Neuronal stem cell (in vitro differentiated cells): ENCODE data around the gene ACO1.

Experiments used
- DNase-seq: peaks from one replicate; pipeline ENCODE4 v3.0.0-alpha.2; 2013; ENCODE audit warnings: low spot score
- H2AFZ ChIP-seq: one replicate; pipeline ENCODE4 v1.6.1; 2013; ENCODE audit warnings: mild to moderate bottlenecking, low read length, inconsistent platforms
- H2AK5ac ChIP-seq: 2 replicates; pipeline ENCODE4 v1.6.1; 2013; ENCODE audit warnings: low read depth, mild to moderate bottlenecking, inconsistent platforms, low read length, moderate library complexity, mixed read lengths
- H2BK120ac ChIP-seq: 2 replicates; pipeline ENCODE4 v1.6.1; 2013; ENCODE audit warnings: low read depth, mild to moderate bottlenecking, inconsistent platforms, low read length, moderate library complexity, mixed read lengths
- H2BK12ac ChIP-seq: one replicate; pipeline ENCODE4 v1.6.1; 2013; ENCODE audit warnings: low read length, inconsistent platforms
- H2BK15ac ChIP-seq: 2 replicates; pipeline ENCODE4 v1.6.1; 2013; ENCODE audit warnings: mild to moderate bottlenecking, low read length, inconsistent platforms, mixed read lengths
- H2BK5ac ChIP-seq: one replicate; pipeline ENCODE4 v1.6.1; 2013; ENCODE audit warnings: inconsistent platforms, mild to moderate bottlenecking, low read length, moderate library complexity
- H3K14ac ChIP-seq: one replicate; pipeline ENCODE4 v1.6.1; 2013; ENCODE audit warnings: low read length, inconsistent platforms
- H3K18ac ChIP-seq: 2 replicates; pipeline ENCODE4 v1.6.1; 2013; ENCODE audit warnings: low read length, inconsistent platforms
- H3K23ac ChIP-seq: 2 replicates; pipeline ENCODE4 v1.6.1; 2013; ENCODE audit warnings: low read depth, mild to moderate bottlenecking, mixed read lengths, low read length, inconsistent platforms; ENCODE audit not compliant: poor library complexity
- H3K27ac ChIP-seq: replicated peaks from 3 replicates; pipeline ENCODE4 v1.5.1; 2013; ENCODE audit warnings: low read length, inconsistent platforms
- H3K27me3 ChIP-seq, 3 experiments: 2 replicates each; pipeline ENCODE4 v1.6.1; 2013; ENCODE audit warnings: low read length in 3 of 3, mild to moderate bottlenecking in 2 of 3, inconsistent platforms in 1 of 3, low read depth in 1 of 3, mixed read lengths in 1 of 3, moderate library complexity in 1 of 3; ENCODE audit not compliant: control insufficient read depth in 3 of 3, insufficient read depth in 3 of 3
- H3K36me3 ChIP-seq, 2 donors: replicated peaks in 1 of 2; 2 replicates each; pipeline ENCODE4 v1.6.1; 2013; ENCODE audit warnings: low read length in 2 of 2; ENCODE audit not compliant: control insufficient read depth in 2 of 2, insufficient read depth in 2 of 2
- H3K4ac ChIP-seq: 2 replicates; pipeline ENCODE4 v1.6.1; 2013; ENCODE audit warnings: inconsistent platforms, mild to moderate bottlenecking, low read length, moderate library complexity
- H3K4me1 ChIP-seq, 2 donors: 1 replicate in 1 of 2; 2 replicates in 1 of 2; pipeline ENCODE4 v1.6.1; 2013; ENCODE audit warnings: low read length in 2 of 2, low read depth in 1 of 2; ENCODE audit not compliant: control insufficient read depth in 2 of 2, insufficient read depth in 1 of 2
- H3K4me2 ChIP-seq: one replicate; pipeline ENCODE4 v1.6.1; 2013; ENCODE audit warnings: mild to moderate bottlenecking, low read length, inconsistent platforms; ENCODE audit not compliant: insufficient read depth, poor library complexity, severe bottlenecking
- H3K4me3 ChIP-seq, 2 donors: 2 replicates each; pipeline ENCODE4 v1.5.1; 2013; ENCODE audit warnings: low read length in 2 of 2, mild to moderate bottlenecking in 2 of 2, inconsistent platforms in 1 of 2, moderate library complexity in 1 of 2
- H3K79me1 ChIP-seq: one replicate; pipeline ENCODE4 v1.6.1; 2013; ENCODE audit warnings: low read depth, mild to moderate bottlenecking, inconsistent platforms, low read length, moderate library complexity
- H3K9ac ChIP-seq: one replicate; pipeline ENCODE4 v1.6.1; 2013; ENCODE audit warnings: mild to moderate bottlenecking, low read depth, low read length, inconsistent platforms; ENCODE audit not compliant: poor library complexity
- H3K9me3 ChIP-seq, 2 donors: replicated peaks in 1 of 2; 2 replicates each; pipeline versions ENCODE3 to v1.6.1; 2013; ENCODE audit warnings: low read length in 2 of 2, mild to moderate bottlenecking in 2 of 2, inconsistent platforms in 1 of 2, low read depth in 1 of 2, mixed read lengths in 1 of 2, moderate library complexity in 1 of 2; ENCODE audit not compliant: control insufficient read depth in 2 of 2, insufficient read depth in 1 of 2
- H4K8ac ChIP-seq: one replicate; pipeline ENCODE4 v1.6.1; 2013; ENCODE audit warnings: low read depth, mild to moderate bottlenecking, inconsistent platforms, low read length, moderate library complexity
- H4K91ac ChIP-seq: one replicate; pipeline ENCODE4 v1.6.1; 2013; ENCODE audit warnings: low read length, low read depth, mild to moderate bottlenecking, inconsistent platforms; ENCODE audit not compliant: poor library complexity
- WGBS, 2 donors: extraction: QIAGEN DNeasy Blood & Tissue Kit; methylation state at CpG; one replicate each; pipeline ENCODE4 v1.1.7; 2013; ENCODE audit warnings: missing lambda C conversion rate in 2 of 2, mixed read lengths in 1 of 2; ENCODE audit not compliant: insufficient read length in 2 of 2, insufficient replicate concordance in 1 of 2; ENCODE audit errors: extremely low coverage in 2 of 2; 5-methylcytosine and 5-hydroxymethylcytosine counted together

The ACO1 gene

DNA sequence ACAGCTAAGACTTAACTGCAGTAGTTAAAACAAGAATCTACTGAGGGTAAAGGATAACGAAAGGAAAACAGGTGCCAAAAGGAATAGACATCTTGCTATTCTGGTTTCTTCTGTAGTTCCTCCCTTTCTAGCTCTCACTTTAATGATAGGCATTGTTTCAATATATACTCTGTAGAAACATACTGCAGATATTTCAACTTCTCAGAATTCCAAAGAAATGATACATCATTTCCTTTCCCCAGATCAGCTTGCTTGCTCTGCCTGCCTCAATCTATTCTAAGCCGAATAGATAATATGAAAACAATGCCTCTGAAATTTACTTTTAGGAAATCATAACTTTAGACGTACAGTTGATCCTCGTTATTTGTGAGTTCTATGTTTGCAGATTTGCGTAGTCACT, 46.3 kb downstream of the ACO1 start:
- H3K23ac ChIP-seq: no peak overlapping the region
- H3K18ac ChIP-seq: no peak overlapping the region
- WGBS, 2 donors: no CpG with 5 or more reads among the region's 5 CpGs
- H4K8ac ChIP-seq: no peak overlapping the region
- no peak overlapping the region for H3K4me3 ChIP-seq
- no peak overlapping the region for H3K4ac ChIP-seq
- H2BK15ac ChIP-seq: no peak overlapping the region
- no peak overlapping the region for H3K27ac ChIP-seq
- H2AK5ac ChIP-seq: no peak overlapping the region
- peaks cover 13 to 90% of the 10 kb centered on the region in 2 donors for H3K36me3 ChIP-seq
- no peaks in the 10 kb centered on the region for H3K27me3 ChIP-seq
- no peak overlapping the region for H2AFZ ChIP-seq
- DNase-seq: no peak
- H3K4me1 ChIP-seq: peaks cover 0 to 5% of the 10 kb centered on the region in 2 donors
- H3K4me2 ChIP-seq: no peak overlapping the region
- H2BK12ac ChIP-seq: no peak overlapping the region
- H2BK5ac ChIP-seq: no peak overlapping the region
- H3K79me1 ChIP-seq: no peaks in the 10 kb centered on the region
- H3K9me3 ChIP-seq: peaks cover 0 to 2% of the 10 kb centered on the region in 2 donors
- H3K14ac ChIP-seq: no peak overlapping the region
- H4K91ac ChIP-seq: no peak overlapping the region
- H2BK120ac ChIP-seq: no peak overlapping the region
- H3K9ac ChIP-seq: no peak overlapping the region

- Histone ChIP-seq H4K8ac (no peak overlapping the region), H2BK15ac (no peak overlapping the region), H3K18ac (no peak overlapping the region), H2BK12ac (no peak overlapping the region), H2BK120ac (no peak overlapping the region), H3K14ac (no peak overlapping the region), H3K36me3 (peaks cover 11 to 90% of the 10 kb centered on the region in 2 donors), H3K4me2 (no peak overlapping the region), H2BK5ac (no peak overlapping the region), H3K9me3 (peaks cover 0 to 2% of the 10 kb centered on the region in 2 donors), H3K23ac (no peak overlapping the region), H3K4me3 (no peak overlapping the region), H3K27me3 (no peaks in the 10 kb centered on the region), H3K4me1 (peaks cover 0 to 5% of the 10 kb centered on the region in 2 donors), H2AK5ac (no peak overlapping the region), H3K27ac (no peak overlapping the region), H2AFZ (no peak overlapping the region), H4K91ac (no peak overlapping the region), H3K4ac (no peak overlapping the region), H3K9ac (no peak overlapping the region), H3K79me1 (no peaks in the 10 kb centered on the region)
- DNase-seq: no peak
- WGBS, 2 donors: no CpG with 5 or more reads among the region's 8 CpGs
Observed at GRCh38 chr9:32431196-32431595, 46.8 kb downstream of the ACO1 start.

DNA sequence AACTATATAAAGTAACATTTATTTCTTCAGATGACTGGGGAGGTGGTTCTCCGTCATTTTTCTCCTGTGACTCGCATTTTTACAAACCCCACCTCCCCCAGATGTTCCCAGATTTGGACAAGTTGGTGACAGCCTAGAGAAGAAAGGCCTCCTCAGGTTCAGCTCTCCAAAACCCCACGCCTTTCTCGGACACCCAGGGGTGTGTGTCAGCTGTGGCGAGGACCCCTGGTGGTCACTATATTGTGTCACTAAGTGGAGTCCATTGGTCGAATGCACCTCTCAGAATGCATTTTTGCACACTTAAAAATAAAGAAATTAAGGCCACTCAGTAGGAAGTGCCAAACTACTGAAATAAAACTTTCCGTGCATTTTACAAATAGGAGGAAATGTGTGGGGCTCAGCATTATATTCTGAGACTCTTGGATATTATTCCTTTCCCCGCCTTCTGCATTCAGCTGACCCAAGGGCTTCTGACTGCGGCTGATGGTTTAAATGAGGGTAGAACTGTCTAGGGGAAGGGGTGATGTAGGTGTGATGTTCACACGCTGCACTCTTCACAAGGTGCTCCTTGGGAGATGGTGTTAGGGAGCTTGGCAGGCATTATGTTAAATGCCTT, 47.6 kb downstream of the ACO1 start:
- Histone ChIP-seq H3K4ac (no peak overlapping the region), H3K4me3 (no peak overlapping the region), H4K91ac (no peak overlapping the region), H2BK15ac (no peak overlapping the region), H2BK12ac (no peak overlapping the region), H3K27me3 (no peaks in the 10 kb centered on the region), H2BK120ac (no peak overlapping the region), H2AK5ac (no peak overlapping the region), H3K23ac (no peak overlapping the region), H3K4me1 (peaks cover 0 to 5% of the 10 kb centered on the region in 2 donors), H2BK5ac (no peak overlapping the region), H3K27ac (no peak overlapping the region), H3K4me2 (no peak overlapping the region), H3K9ac (no peak overlapping the region), H3K18ac (no peak overlapping the region), H3K14ac (no peak overlapping the region), H2AFZ (no peak overlapping the region), H3K79me1 (no peaks in the 10 kb centered on the region), H3K36me3 (peaks cover 13 to 91% of the 10 kb centered on the region in 2 donors), H4K8ac (no peak overlapping the region), H3K9me3 (peaks cover 0 to 2% of the 10 kb centered on the region in 2 donors)
- no CpG with 5 or more reads among the region's 10 CpGs for WGBS, 2 donors
- DNase-seq: peak; percentile 12

DNA sequence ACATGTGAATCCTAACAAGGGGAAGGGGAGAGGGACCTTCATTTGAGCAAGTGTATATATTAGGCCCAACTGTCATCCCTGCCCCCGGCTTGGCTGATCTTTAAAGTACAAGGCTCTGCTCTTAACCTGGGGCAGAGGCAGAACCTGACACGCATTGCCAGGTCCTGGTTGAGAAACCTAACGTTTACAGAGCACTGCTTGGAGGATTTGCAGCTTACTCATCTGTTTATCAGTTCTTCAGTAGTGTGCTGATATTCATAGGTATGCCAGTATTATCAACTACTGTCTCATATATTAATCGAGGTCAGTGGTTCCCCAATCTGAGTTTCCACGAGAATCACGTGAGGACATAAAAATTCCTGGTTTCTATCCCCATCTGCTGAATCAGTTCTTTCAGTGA, 50.4 kb downstream of the ACO1 start:
- peaks cover 8 to 97% of the 10 kb centered on the region in 2 donors for H3K36me3 ChIP-seq
- no CpG with 5 or more reads among the region's 6 CpGs for WGBS, 2 donors
- H2BK5ac ChIP-seq: no peak overlapping the region

More for the DNA sequence above, 50.4 kb downstream of the ACO1 start:
- no peak overlapping the region for H2AK5ac ChIP-seq
- H3K18ac ChIP-seq: no peak overlapping the region
- no peak overlapping the region for H2BK15ac ChIP-seq
- H4K8ac ChIP-seq: no peak overlapping the region
- H3K4me1 ChIP-seq: peaks cover 0 to 5% of the 10 kb centered on the region in 2 donors
- no peak overlapping the region for H3K23ac ChIP-seq
- no peak overlapping the region for H3K4me3 ChIP-seq
- no peaks in the 10 kb centered on the region for H3K27me3 ChIP-seq
- H2AFZ ChIP-seq: no peak overlapping the region
- H3K9me3 ChIP-seq: no peaks in the 10 kb centered on the region
- no peak overlapping the region for H3K4me2 ChIP-seq
- no peak for DNase-seq
- no peak overlapping the region for H3K4ac ChIP-seq
- H3K27ac ChIP-seq: peak overlapping the region; percentile 43
- H3K9ac ChIP-seq: no peak overlapping the region
- H2BK120ac ChIP-seq: no peak overlapping the region
- H3K79me1 ChIP-seq: no peaks in the 10 kb centered on the region
- H2BK12ac ChIP-seq: no peak overlapping the region
- no peak overlapping the region for H3K14ac ChIP-seq
- H4K91ac ChIP-seq: no peak overlapping the region
